ENCODE data around the gene FECH. TPM values are rescaled to one million over a fixed set of nuclear protein-coding genes. Genes with fewer than 3 reads are reported as not detected.
A peak's percentile ranks its signal among the peaks of the same experiment; 100 is the strongest.

FECH gene
- total and polyA plus RNA-seq, 3 donors from 2014 or later = 19.6 to 37.0 (median 27.4) TPM

DNA sequence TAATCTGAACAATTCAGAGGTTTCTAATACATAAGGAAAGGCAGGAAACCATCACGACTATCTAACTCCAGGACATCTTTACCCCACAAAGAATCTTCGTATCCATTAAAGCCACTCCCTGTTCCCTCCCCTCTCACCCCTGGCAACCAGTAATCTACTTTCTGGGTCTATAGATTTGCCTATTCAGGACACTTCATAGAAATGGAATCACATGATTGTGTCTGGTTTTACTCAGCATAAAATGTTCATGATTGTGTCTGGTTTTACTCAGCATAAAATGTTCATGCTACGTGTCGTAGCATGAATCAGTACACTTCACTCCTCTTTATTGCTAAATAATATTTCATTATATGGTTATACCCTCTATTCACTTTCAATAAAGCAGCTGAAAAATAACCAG is 11.6 kb downstream of the FECH start:
- no peaks in the 10 kb centered on the region for H3K27me3 ChIP-seq
- 59 to 63% methylated on average over 4 of the region's 4 CpGs for WGBS, 2 donors
- no peak for DNase-seq
- TF ChIP-seq CTCF (IDR thresholded peaks at IDR 0.05) (no peak), POLR2A (IDR thresholded peaks at IDR 0.05) (no peak)
- intact Hi-C loops (cut with DNase I; ENCODE audit: low total_unique reads) = no loop called here
- no peaks in the 10 kb centered on the region for H3K36me3 ChIP-seq (ENCODE audit: low read depth, missing control alignments)
- no peaks in the 10 kb centered on the region for H3K9me3 ChIP-seq
- H3K4me3 ChIP-seq = no peak overlapping the region
- no peak overlapping the region for H3K27ac ChIP-seq
- no peaks in the 10 kb centered on the region for H3K4me1 ChIP-seq

DNA sequence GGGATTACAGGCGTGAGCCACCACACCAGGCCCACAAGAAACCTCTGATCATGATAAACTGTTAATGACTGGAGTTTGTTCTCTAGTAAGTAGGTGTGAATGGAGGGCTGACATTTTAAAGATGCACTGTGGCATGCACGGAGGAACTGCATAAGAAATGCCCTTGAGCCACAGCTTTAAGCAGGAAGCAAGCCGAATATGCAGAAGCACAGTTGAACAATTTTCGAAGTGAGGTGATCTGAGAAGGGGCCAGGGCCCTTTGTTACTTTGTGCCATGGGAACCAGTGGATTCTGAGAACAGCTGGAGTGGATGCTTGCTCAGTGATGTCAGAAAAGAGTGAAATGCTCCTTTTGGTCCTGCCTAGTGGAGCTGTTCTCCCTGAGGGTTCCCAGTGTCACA is 16.3 kb downstream of the FECH start:
- intact Hi-C loops (cut with DNase I; ENCODE audit: low total_unique reads) = no loop called here

DNA sequence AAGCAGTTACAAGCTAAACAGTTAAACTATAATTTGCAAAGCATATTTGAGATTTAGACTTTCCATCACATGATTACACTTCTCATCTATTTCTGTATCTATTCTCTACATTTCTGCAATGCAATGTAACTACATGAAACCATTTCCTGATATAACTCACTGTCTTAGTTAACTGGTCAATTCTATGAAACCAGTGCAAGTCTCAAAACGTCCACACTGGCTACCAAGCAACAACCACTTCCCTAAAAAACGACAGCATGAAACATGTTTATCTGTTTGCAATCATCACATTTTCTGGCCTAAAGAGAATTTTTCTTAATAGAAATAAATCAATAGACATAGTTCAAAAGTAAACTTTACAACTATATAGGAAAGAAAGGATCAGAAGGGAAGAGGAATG is 17.4 kb downstream of the FECH start:
- Histone ChIP-seq H3K9me3 (no peaks in the 10 kb centered on the region), H3K4me3 (no peak overlapping the region), H3K27ac (no peak overlapping the region), H3K4me1 (no peaks in the 10 kb centered on the region), H3K36me3 (ENCODE audit: low read depth, missing control alignments) (no peaks in the 10 kb centered on the region), H3K27me3 (no peaks in the 10 kb centered on the region)
- intact Hi-C loops (cut with DNase I; ENCODE audit: low total_unique reads) = no loop called here
- TF ChIP-seq CTCF (IDR thresholded peaks at IDR 0.05) = no peak
- TF ChIP-seq POLR2A (IDR thresholded peaks at IDR 0.05) = no peak
- 63 to 72% methylated on average over 2 of the region's 2 CpGs for WGBS, 2 donors
- DNase-seq = no peak

More for the DNA sequence above, 16.3 kb downstream of the FECH start:
- H3K36me3 ChIP-seq (ENCODE audit: low read depth, missing control alignments) = no peaks in the 10 kb centered on the region
- H3K4me3 ChIP-seq = no peak overlapping the region
- WGBS, 2 donors = 87 to 93% methylated on average over 4 of the region's 4 CpGs
- DNase-seq = no peak
- TF ChIP-seq POLR2A (IDR thresholded peaks at IDR 0.05) (no peak), CTCF (IDR thresholded peaks at IDR 0.05) (no peak)
- no peak overlapping the region for H3K27ac ChIP-seq
- H3K4me1 ChIP-seq = no peaks in the 10 kb centered on the region
- no peaks in the 10 kb centered on the region for H3K27me3 ChIP-seq
- H3K9me3 ChIP-seq = no peaks in the 10 kb centered on the region

GRCh38 chr18:57561728-57562423 is 24.6 kb downstream of the FECH start:
- Histone ChIP-seq H3K9me3 (no peaks in the 10 kb centered on the region), H3K27me3 (no peaks in the 10 kb centered on the region), H3K4me3 (no peak overlapping the region), H3K4me1 (no peaks in the 10 kb centered on the region), H3K36me3 (ENCODE audit: low read depth, missing control alignments) (no peaks in the 10 kb centered on the region), H3K27ac (no peak overlapping the region)
- WGBS, 2 donors = 42% methylated on average over 4 of the region's 4 CpGs
- TF ChIP-seq CTCF (IDR thresholded peaks at IDR 0.05) = peak; percentile 55 to 86 (median 62)
- no peak for TF ChIP-seq POLR2A (IDR thresholded peaks at IDR 0.05)
- intact Hi-C loops (cut with DNase I; ENCODE audit: low total_unique reads) = no loop called here
- DNase-seq = peak; percentile 26

- no peak for DNase-seq
- intact Hi-C loops (cut with DNase I; ENCODE audit: low total_unique reads) = no loop called here
- WGBS, 2 donors = 77 to 91% methylated on average over 6 of the region's 6 CpGs
- Histone ChIP-seq H3K36me3 (ENCODE audit: low read depth, missing control alignments) (no peaks in the 10 kb centered on the region), H3K9me3 (no peaks in the 10 kb centered on the region), H3K27me3 (no peaks in the 10 kb centered on the region), H3K4me3 (no peak overlapping the region), H3K27ac (no peak overlapping the region), H3K4me1 (no peaks in the 10 kb centered on the region)
- TF ChIP-seq CTCF (IDR thresholded peaks at IDR 0.05) (no peak), POLR2A (IDR thresholded peaks at IDR 0.05) (no peak)
Measured at GRCh38 chr18:57561261-57561660, 25.2 kb downstream of the FECH start.

Measured in testis (tissue), 3 donors.